Measurements from ENCODE around the gene NABP1. TPM values are rescaled to one million over a fixed set of nuclear protein-coding genes. Genes with fewer than 3 reads are reported as not detected.

The NABP1 gene
- polyA plus RNA-seq, 1 donor (not counting 4 experiments of a cell fraction or from before 2014, with no cell fraction given): 29.3 TPM

GRCh38 chr2:191632426-191632825 is 45.5 kb upstream of the NABP1 start:
- no peaks in the 10 kb centered on the region for H3K36me3 ChIP-seq (ENCODE audit: control insufficient read depth in 2 of 2, extremely low read depth in 1 of 2, insufficient read depth in 2 of 2, low read length in 2 of 2)
- H3K9ac ChIP-seq (ENCODE audit: control insufficient read depth, extremely low read depth, insufficient read depth, low read length): no peak overlapping the region
- no peaks in the 10 kb centered on the region for H4K20me1 ChIP-seq (ENCODE audit: control insufficient read depth, extremely low read depth, insufficient read depth, low read length)
- no peak for TF ChIP-seq CTCF (optimal IDR thresholded peaks at IDR 0.05 in 1 of 3, IDR thresholded peaks at IDR 0.05 in 1 of 3, conservative IDR thresholded peaks at IDR 0.05 in 1 of 3; ENCODE audit: extremely low read depth in 1 of 3, insufficient read depth in 2 of 3, low read length in 3 of 3)
- TF ChIP-seq EZH2 (IDR thresholded peaks at IDR 0.05; ENCODE audit: low read length): no peak
- no peak for DNase-seq (ENCODE audit: low read depth, low spot score)
- no peak for FAIRE-seq
- H3K4me2 ChIP-seq (ENCODE audit: control insufficient read depth, extremely low read depth, insufficient read depth, low read depth, low read length): no peak overlapping the region
- H3K27ac ChIP-seq (ENCODE audit: control insufficient read depth, insufficient read depth, low read length): no peak overlapping the region
- no peaks in the 10 kb centered on the region for H3K9me1 ChIP-seq (ENCODE audit: control insufficient read depth, extremely low read depth, insufficient read depth, low read length)
- no peaks in the 10 kb centered on the region for H3K9me3 ChIP-seq (ENCODE audit: control insufficient read depth, low read depth, low read length)
- dilution Hi-C loops (cut with MboI; ENCODE audit: extremely low pct_ligation_motif_present, low sequenced_read_pairs): no loop called here
- no peak overlapping the region for H3K4me3 ChIP-seq (ENCODE audit: control insufficient read depth in 2 of 3, extremely low read depth in 1 of 3, insufficient read depth in 2 of 3, low read depth in 1 of 3, low read length in 3 of 3)
- no peaks in the 10 kb centered on the region for H3K27me3 ChIP-seq (ENCODE audit: control insufficient read depth, extremely low read depth, insufficient read depth, low read length)
- no peak overlapping the region for H2AFZ ChIP-seq (ENCODE audit: control insufficient read depth, low read length)
- H3K4me1 ChIP-seq (ENCODE audit: control insufficient read depth, extremely low read depth, insufficient read depth, low read length): peaks cover 25% of the 10 kb centered on the region
- H3K79me2 ChIP-seq (ENCODE audit: control insufficient read depth, insufficient read depth, low read length): no peaks in the 10 kb centered on the region

- no peak overlapping the region for H3K27ac ChIP-seq (ENCODE audit: control insufficient read depth, insufficient read depth, low read length)
- TF ChIP-seq CTCF (optimal IDR thresholded peaks at IDR 0.05 in 1 of 3, IDR thresholded peaks at IDR 0.05 in 1 of 3, conservative IDR thresholded peaks at IDR 0.05 in 1 of 3; ENCODE audit: extremely low read depth in 1 of 3, insufficient read depth in 2 of 3, low read length in 3 of 3) (no peak), EZH2 (IDR thresholded peaks at IDR 0.05; ENCODE audit: low read length) (no peak)
- no peak overlapping the region for H3K4me2 ChIP-seq (ENCODE audit: control insufficient read depth, extremely low read depth, insufficient read depth, low read depth, low read length)
- no peak for DNase-seq (ENCODE audit: low read depth, low spot score)
- no peak for FAIRE-seq
- dilution Hi-C loops (cut with MboI; ENCODE audit: extremely low pct_ligation_motif_present, low sequenced_read_pairs): no loop called here
- H3K9ac ChIP-seq (ENCODE audit: control insufficient read depth, extremely low read depth, insufficient read depth, low read length): no peak overlapping the region
- H2AFZ ChIP-seq (ENCODE audit: control insufficient read depth, low read length): no peak overlapping the region
- H3K4me1 ChIP-seq (ENCODE audit: control insufficient read depth, extremely low read depth, insufficient read depth, low read length): peaks cover 37% of the 10 kb centered on the region
- H3K9me3 ChIP-seq (ENCODE audit: control insufficient read depth, low read depth, low read length): no peaks in the 10 kb centered on the region
- no peaks in the 10 kb centered on the region for H3K9me1 ChIP-seq (ENCODE audit: control insufficient read depth, extremely low read depth, insufficient read depth, low read length)
- H4K20me1 ChIP-seq (ENCODE audit: control insufficient read depth, extremely low read depth, insufficient read depth, low read length): no peaks in the 10 kb centered on the region
- no peaks in the 10 kb centered on the region for H3K36me3 ChIP-seq (ENCODE audit: control insufficient read depth in 2 of 2, extremely low read depth in 1 of 2, insufficient read depth in 2 of 2, low read length in 2 of 2)
- no peaks in the 10 kb centered on the region for H3K79me2 ChIP-seq (ENCODE audit: control insufficient read depth, insufficient read depth, low read length)
- H3K4me3 ChIP-seq (ENCODE audit: control insufficient read depth in 2 of 3, extremely low read depth in 1 of 3, insufficient read depth in 2 of 3, low read depth in 1 of 3, low read length in 3 of 3): no peak overlapping the region
- H3K27me3 ChIP-seq (ENCODE audit: control insufficient read depth, extremely low read depth, insufficient read depth, low read length): no peaks in the 10 kb centered on the region
These were observed 43.1 kb upstream of the NABP1 start for GRCh38 chr2:191634791-191635190.

Measured in keratinocyte (primary cell).